Stimulated activated CD4-positive, alpha-beta T cell treated with anti-CD3 and anti-CD28 coated beads, TNF-alpha, amount 100 ng/mL, for 1 hour (primary cell): ENCODE results near the gene SIPA1L3.

Source experiments
- DNase-seq, 3 donors: peaks; one replicate each; pipeline ENCODE4 v3.0.0-alpha.2; 2020; ENCODE audit warnings: low read depth in 3 of 3, low spot score in 1 of 3

SIPA1L3 gene

GRCh38 chr19:37977391-37977790, 70.4 kb downstream of the SIPA1L3 start:
- DNase-seq, result no peak

GRCh38 chr19:37977992-37978391, 71.0 kb downstream of the SIPA1L3 start:
- DNase-seq, result no peak

- DNase-seq, result no peak
Measured at GRCh38 chr19:37979547-37980082, 72.6 kb downstream of the SIPA1L3 start.

- no peak for DNase-seq
Measured at GRCh38 chr19:37980419-37981170, 73.6 kb downstream of the SIPA1L3 start.

- DNase-seq, result no peak
Measured at GRCh38 chr19:37981785-37982475, 74.9 kb downstream of the SIPA1L3 start.

- no peak for DNase-seq
Measured at GRCh38 chr19:37982655-37983054, 75.6 kb downstream of the SIPA1L3 start.

GRCh38 chr19:37983153-37983552, 76.1 kb downstream of the SIPA1L3 start:
- no peak for DNase-seq

GRCh38 chr19:37983916-37984315, 76.9 kb downstream of the SIPA1L3 start:
- DNase-seq, result no peak

GRCh38 chr19:37986048-37986750, 79.2 kb downstream of the SIPA1L3 start:
- no peak for DNase-seq

GRCh38 chr19:37987356-37988332, 80.6 kb downstream of the SIPA1L3 start:
- no peak for DNase-seq

- no peak for DNase-seq
Measured at GRCh38 chr19:37988758-37989635, 82.0 kb downstream of the SIPA1L3 start.

GRCh38 chr19:37989855-37990254, 82.8 kb downstream of the SIPA1L3 start:
- no peak for DNase-seq

GRCh38 chr19:37990362-37990761, 83.4 kb downstream of the SIPA1L3 start:
- no peak for DNase-seq

GRCh38 chr19:37991176-37991835, 84.3 kb downstream of the SIPA1L3 start:
- no peak for DNase-seq

GRCh38 chr19:37991841-37992248, 84.8 kb downstream of the SIPA1L3 start:
- DNase-seq, result no peak

- DNase-seq, result no peak
Measured at GRCh38 chr19:37992761-37993160, 85.8 kb downstream of the SIPA1L3 start.

GRCh38 chr19:37994823-37995130, 87.8 kb downstream of the SIPA1L3 start:
- DNase-seq, result no peak

- DNase-seq, result no peak
Measured at GRCh38 chr19:37995346-37995745, 88.3 kb downstream of the SIPA1L3 start.

GRCh38 chr19:37997911-37998344, 90.9 kb downstream of the SIPA1L3 start:
- no peak for DNase-seq
